Activated T-cell treated with anti-CD3 and anti-CD28 coated beads, Interleukin-2, amount 50 U/mL, for 72 hours (primary cell): ENCODE data around the gene FLCN. TPM values are rescaled to one million over a fixed set of nuclear protein-coding genes. Genes with fewer than 3 reads are reported as not detected.

Experiments used
- total RNA-seq, 2 donors: library from RNA; stranded (reverse); gene quantifications; one replicate each; pipeline ENCODE4 v1.2.3, GENCODE V29; 2022

The FLCN gene
- total RNA-seq, 2 donors from 2014 or later: 27.3 to 29.2 TPM

Other genes starting within 250 kb of the FLCN start
- gene MPRIP, start 194.7 kb downstream of the FLCN start, total RNA-seq: 100 to 1,000 TPM; 110 to 128 TPM
- gene PLD6, start 30.8 kb downstream of the FLCN start, total RNA-seq: 1 to 10 TPM; 6.8 to 8.0 TPM
- gene COPS3, start 44.1 kb upstream of the FLCN start, total RNA-seq: 10 to 100 TPM; 77.7 to 89.0 TPM
- 10 to 100 TPM in 1 of 2 donors, 1 to 10 TPM in 1; 8.7 to 11.0 TPM for gene NT5M, start 66.2 kb upstream of the FLCN start, total RNA-seq
- gene MED9, start 239.8 kb upstream of the FLCN start, total RNA-seq: 10 to 100 TPM; 15.0 to 15.5 TPM